Activated T-cell treated with anti-CD3 and anti-CD28 coated beads, Interleukin-2, amount 50 U/mL, for 24 hours (primary cell): ENCODE measurements around the gene TLE5.
"Not testable (repeated sequence)": the region's sequence is repeated elsewhere in the genome, so short reads cannot be mapped to it uniquely, and the experiment has no call there.

ENCODE experiments used
- DNase-seq: peaks from one replicate; pipeline ENCODE4 v3.0.0-alpha.2; 2020
- H3K27ac Mint-ChIP-seq: 2 replicates; pipeline ENCODE4 v1.8.0; 2020; ENCODE audit warnings: mild to moderate bottlenecking, mixed read lengths
- H3K27me3 Mint-ChIP-seq: 2 replicates; pipeline ENCODE4 v1.8.0; 2020; ENCODE audit warnings: mixed read lengths
- H3K36me3 Mint-ChIP-seq: 2 replicates; pipeline ENCODE4 v1.8.0; 2020; ENCODE audit warnings: low read depth, mixed read lengths
- H3K4me1 Mint-ChIP-seq: 2 replicates; pipeline ENCODE4 v1.8.0; 2020; ENCODE audit warnings: low read depth, mixed read lengths
- H3K4me3 Mint-ChIP-seq: 2 replicates; pipeline ENCODE4 v1.8.0; 2020; ENCODE audit warnings: mild to moderate bottlenecking, moderate library complexity, mixed read lengths
- H3K9me3 Mint-ChIP-seq: 2 replicates; pipeline ENCODE4 v1.8.0; 2020; ENCODE audit warnings: mixed read lengths

Gene TLE5

DNA sequence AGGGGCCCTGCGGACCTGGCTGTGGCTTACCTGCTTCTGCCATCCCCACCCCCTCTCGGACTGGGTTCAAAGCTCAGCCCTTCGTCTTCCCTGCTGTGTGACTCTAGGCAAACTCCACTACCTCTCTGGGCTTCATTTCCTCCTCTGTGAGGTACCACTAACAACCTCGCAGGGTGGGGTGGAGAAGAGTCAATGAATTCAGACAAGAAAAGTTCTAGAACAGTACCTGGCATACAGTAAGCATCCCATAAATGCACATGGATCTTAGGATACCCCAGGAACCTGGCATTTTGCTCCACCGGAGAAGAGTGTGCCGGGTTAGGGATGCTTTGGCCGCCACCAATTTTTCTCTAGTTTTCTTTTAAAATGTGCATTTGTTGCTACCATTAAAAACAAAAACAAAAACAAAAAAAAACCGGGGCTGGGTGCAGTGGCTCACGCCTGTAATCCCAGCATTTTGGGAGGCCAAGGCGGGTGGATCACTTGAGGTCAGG is 3.4 kb downstream of the TLE5 start:
- peaks cover 68% of the 10 kb centered on the region for H3K36me3 Mint-ChIP-seq

DNA sequence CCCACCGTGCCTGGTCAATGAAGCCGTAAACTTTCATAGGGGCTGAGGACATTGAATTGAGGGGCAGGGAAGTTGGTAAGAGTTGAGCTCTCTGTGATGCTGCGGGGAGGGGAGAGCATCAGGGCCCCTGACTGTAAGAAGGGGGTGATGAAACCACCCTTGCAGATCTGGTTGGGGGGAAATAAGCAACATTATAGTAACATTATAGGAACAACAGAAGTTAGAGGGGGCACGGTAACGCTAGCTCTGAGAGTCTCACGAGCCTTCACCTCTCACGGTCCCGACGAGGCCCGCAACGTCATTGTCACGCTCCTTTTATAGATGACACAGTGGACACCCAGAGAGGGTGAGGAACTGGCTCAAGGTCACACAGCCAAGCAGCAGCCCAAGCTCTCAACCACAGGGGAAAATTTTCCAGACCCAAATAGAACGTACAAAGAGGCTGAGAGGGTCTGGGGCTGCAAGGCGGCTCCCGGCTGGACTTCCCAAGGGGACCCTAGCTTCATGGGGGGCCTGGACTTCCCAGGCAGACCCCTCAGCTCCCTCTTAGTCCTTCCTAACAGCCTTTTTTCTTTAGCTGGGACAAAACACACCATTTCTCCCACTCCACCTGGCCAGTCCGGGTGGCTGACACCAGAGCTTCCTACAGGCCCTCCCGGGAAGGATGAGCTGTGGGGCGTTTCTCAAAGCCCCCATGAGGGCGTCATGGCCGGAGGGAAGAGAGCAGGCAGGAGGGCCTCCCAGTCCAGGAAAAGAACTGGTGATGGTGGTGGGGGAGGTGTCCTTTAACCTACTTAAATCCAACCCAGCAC is 4.1 kb downstream of the TLE5 start:
- DNase-seq: no peak
- no peaks in the 10 kb centered on the region for H3K27me3 Mint-ChIP-seq
- peak overlapping the region; percentile 88 for H3K27ac Mint-ChIP-seq
- H3K4me3 Mint-ChIP-seq: no peak overlapping the region
- H3K9me3 Mint-ChIP-seq: no peaks in the 10 kb centered on the region
- H3K4me1 Mint-ChIP-seq: peaks cover 57% of the 10 kb centered on the region
- H3K36me3 Mint-ChIP-seq: peaks cover 74% of the 10 kb centered on the region

More for the DNA sequence above, 3.4 kb downstream of the TLE5 start:
- Mint-ChIP-seq H3K27me3 (no peaks in the 10 kb centered on the region), H3K4me1 (peaks cover 60% of the 10 kb centered on the region), H3K9me3 (no peaks in the 10 kb centered on the region), H3K4me3 (no peak overlapping the region), H3K27ac (peak overlapping the region; percentile 88)
- DNase-seq: no peak

DNA sequence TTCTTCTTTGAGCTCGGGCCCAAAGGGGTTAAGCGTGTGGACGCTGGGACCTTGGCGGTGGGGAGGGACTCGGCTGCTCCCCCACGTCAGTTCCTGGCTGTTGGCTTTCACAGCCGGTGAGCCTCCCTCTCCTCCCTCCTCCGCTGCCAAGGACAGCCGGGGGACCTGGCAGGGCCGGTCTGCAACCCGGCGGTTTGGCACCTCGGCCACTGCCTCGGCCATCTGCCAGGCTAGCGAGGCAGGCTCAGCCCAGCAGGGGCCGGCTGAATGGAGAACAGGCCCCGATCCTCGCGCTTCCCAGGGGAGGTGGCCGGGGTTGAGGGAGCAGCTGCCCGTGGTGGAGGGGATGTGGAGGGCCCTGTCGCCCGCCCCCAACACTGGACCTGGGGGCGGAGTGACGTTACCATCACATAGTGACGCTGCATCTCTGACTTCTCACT is 5.0 kb downstream of the TLE5 start:
- Mint-ChIP-seq H3K9me3 (no peaks in the 10 kb centered on the region), H3K27me3 (no peaks in the 10 kb centered on the region), H3K4me3 (no peak overlapping the region), H3K4me1 (peaks cover 57% of the 10 kb centered on the region), H3K36me3 (peaks cover 78% of the 10 kb centered on the region), H3K27ac (peak overlapping the region; percentile 88)
- no peak for DNase-seq

DNA sequence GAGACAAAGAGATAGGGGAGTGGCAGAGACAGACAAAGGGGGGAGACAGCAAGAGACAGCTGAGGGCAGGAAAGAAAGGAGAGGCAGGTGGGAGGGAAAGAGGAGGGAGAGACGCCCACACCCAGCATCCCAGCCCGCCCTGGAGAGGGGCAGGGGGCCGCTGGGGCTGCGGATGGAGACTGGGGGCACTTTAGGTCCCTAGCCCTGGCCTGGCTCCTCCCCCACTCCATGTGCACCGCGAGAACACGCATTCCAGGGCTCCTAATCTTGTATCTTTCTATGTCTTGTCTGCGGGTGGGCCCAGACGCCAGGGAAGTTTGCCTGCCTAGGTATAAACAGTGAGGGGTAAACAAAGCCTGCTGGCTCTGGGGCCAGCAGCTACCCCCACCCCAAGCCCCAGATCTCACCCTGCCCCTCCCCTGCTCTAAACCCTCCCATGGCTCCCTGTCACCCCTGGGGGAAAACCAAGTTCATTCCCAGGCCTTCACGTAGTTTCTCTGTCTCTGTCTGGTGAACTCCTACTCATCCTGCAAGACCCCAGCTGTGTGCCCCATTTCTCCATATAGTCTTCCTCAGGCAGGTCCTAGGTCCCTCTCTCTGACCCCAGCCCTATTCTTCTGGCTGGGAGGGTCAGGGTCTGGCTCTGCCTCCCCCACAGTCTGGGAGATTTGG is 5.7 kb downstream of the TLE5 start:
- peaks cover 78% of the 10 kb centered on the region for H3K36me3 Mint-ChIP-seq
- H3K4me1 Mint-ChIP-seq: peaks cover 57% of the 10 kb centered on the region

DNA sequence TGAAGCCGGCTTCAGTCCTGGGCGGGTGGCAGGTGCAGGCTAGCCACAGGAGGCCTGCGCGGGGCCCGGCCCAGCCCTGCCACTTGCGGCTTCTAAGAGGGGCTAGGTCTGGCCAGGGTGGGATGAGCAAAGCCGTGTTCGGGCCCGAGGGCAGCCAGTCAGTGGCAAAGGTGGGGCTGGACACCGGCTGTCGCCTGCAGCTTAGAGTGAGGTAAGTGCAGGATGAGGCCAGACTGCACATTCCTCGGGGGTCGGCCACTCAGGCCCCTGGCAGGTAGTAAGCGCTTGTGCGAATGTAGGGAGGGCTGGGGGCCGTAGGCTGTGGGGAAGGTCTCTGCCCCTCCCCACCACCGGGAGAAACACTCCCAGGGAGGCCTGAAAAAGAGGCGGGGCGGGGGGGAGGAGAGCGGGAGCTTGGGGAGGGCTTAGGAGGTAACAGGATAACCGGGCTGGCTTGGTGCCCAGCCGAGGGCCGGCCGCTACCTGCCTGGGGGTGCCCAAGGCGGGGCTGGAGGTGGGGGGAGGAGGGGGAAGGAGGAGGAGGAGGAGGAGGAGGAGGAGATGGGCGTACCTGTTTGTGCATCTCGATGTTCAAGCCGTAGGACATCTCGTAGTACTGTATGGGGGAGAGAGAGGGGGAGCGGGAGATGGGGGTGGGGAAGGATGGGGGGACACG is 6.4 kb downstream of the TLE5 start:
- no peak for DNase-seq
- Mint-ChIP-seq H3K27ac (no peak overlapping the region), H3K4me3 (no peak overlapping the region), H3K9me3 (no peaks in the 10 kb centered on the region), H3K4me1 (peaks cover 55% of the 10 kb centered on the region), H3K27me3 (no peaks in the 10 kb centered on the region), H3K36me3 (peaks cover 76% of the 10 kb centered on the region)

More for the DNA sequence above, 5.7 kb downstream of the TLE5 start:
- DNase-seq: no peak
- Mint-ChIP-seq H3K27ac (peak overlapping the region; percentile 56), H3K27me3 (no peaks in the 10 kb centered on the region), H3K4me3 (no peak overlapping the region), H3K9me3 (no peaks in the 10 kb centered on the region)

DNA sequence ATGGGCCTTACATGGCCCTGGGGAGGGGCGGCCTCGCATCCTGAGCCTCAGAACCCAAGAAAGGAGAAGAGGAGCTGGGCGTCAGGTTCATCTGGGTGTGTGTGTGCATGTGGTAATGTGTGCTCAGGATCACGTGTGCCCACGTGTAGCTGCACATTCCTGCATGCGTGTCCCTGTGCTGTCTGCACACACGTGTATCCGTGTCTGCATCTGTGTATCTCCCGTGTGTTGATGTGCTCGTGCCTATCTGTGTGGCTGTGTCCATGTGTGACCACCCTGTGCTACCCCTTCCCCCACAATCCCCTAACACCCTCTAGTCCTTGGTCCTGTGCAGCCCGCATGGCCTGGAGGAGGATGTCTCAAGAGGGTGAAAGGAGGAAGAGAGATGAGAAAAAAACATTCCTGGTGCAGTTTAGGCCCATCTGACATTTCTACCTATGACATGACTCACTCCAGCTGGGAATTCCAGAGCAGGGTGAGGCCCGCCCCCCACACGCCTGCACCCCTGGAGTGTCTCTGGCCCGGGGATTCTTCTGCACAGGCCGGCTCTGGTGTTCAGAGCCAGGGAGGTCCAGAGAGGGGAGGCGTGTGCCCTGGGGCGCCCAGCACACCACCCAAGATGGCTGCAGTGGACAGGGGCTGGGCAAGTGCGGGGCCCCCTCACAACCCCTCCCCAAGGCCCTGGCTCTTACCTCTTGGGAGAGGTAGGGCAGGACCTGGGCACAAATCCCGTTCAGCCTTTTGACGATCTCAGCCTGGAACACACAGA is 7.1 kb downstream of the TLE5 start:
- Mint-ChIP-seq H3K27ac (peak overlapping the region; percentile 49), H3K9me3 (no peaks in the 10 kb centered on the region), H3K4me1 (peaks cover 50% of the 10 kb centered on the region), H3K36me3 (peaks cover 69% of the 10 kb centered on the region), H3K4me3 (no peak overlapping the region), H3K27me3 (no peaks in the 10 kb centered on the region)
- no peak for DNase-seq

DNA sequence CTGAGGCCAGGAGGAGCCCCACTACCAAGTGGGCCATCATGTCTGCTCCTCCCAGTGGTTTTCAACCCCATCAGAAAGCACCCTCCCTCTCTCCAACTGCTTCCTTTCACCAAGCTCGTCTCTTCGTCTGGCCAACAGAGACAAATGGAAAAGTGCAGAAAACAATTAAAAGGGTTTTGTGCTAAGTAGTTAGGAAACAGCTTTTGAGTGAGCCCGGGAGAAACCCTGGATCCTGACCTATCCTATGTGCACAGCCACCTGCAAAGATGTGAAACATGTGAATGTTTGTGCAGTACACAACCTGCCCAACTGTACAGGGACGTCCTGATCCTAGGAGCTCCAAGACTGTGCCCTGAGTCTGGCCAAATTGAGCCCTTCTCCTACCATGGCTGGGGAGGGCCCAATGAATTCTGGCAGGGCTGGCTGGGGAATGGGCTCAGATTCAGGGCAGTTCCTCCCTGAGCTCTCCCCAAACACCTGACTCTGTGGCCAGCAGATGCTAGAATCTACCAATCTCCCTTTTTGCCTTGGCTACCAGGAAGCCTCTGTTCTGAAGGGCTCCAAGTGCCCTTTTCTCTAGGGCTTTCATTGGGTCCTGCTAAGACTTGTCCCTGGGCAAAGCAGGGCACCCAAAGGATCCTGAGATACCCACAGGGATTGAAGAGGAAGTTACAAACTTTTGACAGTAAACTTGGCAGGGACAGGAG is 7.9 kb downstream of the TLE5 start:
- no peaks in the 10 kb centered on the region for H3K27me3 Mint-ChIP-seq
- peaks cover 43% of the 10 kb centered on the region for H3K4me1 Mint-ChIP-seq
- H3K4me3 Mint-ChIP-seq: no peak overlapping the region
- peaks cover 61% of the 10 kb centered on the region for H3K36me3 Mint-ChIP-seq
- no peaks in the 10 kb centered on the region for H3K9me3 Mint-ChIP-seq
- no peak for DNase-seq
- H3K27ac Mint-ChIP-seq: peak overlapping the region; percentile 49

DNA sequence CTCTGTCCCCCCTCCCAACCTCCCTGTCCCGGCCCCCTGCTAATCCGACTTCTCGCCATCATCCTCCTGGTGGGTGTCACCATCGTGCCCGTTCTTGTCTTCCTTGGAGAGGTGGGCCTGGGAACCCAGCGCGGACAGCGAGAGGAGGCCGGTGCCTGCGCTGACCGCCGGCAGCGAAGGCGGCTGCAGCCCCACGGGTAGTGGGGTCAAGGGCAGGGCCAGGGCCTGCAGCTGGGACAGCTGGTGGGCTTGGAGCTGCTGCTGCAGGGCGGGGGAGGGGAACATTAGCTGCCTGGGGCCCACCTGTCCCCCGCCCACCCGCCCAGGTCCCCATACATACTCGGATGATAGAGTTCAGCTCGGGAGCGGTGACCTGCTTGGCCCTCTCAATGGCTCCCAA is 8.5 kb downstream of the TLE5 start:
- DNase-seq: no peak
- Mint-ChIP-seq H3K27me3 (no peaks in the 10 kb centered on the region), H3K4me1 (peaks cover 42% of the 10 kb centered on the region), H3K27ac (no peak overlapping the region), H3K9me3 (no peaks in the 10 kb centered on the region), H3K4me3 (no peak overlapping the region), H3K36me3 (peaks cover 55% of the 10 kb centered on the region)

DNA sequence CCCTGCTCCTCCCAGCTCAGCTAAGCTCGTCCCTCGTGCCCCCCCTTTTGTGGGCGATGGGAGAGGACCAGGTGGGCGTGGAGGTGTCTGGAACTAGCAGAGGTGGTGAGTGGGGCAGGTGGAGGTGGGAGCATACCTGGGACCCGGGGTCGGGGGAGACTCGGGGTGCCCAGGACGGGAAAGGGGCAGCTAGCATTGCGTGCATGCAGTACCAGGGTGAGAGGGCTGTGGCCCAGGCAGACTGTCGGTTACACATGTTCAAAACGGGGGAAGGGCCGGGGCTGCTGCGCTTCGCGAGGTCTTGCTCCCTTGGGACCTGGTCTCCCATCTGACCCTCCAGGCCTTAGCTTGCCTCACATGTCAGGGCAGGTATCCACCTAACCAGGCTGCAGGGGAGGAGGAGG is 9.1 kb downstream of the TLE5 start:
- H3K36me3 Mint-ChIP-seq: peaks cover 49% of the 10 kb centered on the region
- no peak for DNase-seq

DNA sequence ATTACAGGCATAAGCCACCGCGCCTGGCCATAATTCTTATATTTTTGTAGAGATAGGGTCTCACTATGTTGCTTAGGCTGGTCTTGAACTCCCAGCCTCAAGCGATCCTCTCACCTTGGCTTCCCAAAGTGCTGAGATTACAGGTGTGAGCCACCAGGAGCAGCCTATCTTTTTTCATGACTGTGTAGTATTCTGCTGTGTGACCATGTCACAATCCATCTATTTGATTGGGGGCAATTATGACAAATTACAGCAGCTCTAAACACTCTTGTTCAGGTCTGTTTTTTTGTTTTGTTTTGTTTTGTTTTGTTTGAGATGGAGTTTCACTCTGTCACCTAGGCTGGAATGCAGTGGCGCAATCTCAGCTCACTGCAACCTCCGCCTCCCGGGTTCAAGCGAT is 12.3 kb downstream of the TLE5 start:
- H3K4me3 Mint-ChIP-seq, H3K27me3 Mint-ChIP-seq, H3K9me3 Mint-ChIP-seq, DNase-seq, H3K27ac Mint-ChIP-seq: not testable (repeated sequence)
- H3K4me1 Mint-ChIP-seq: peaks cover 25% of the 10 kb centered on the region
- peaks cover 23% of the 10 kb centered on the region for H3K36me3 Mint-ChIP-seq

More for the DNA sequence above, 9.1 kb downstream of the TLE5 start:
- no peak overlapping the region for H3K4me3 Mint-ChIP-seq
- H3K9me3 Mint-ChIP-seq: no peaks in the 10 kb centered on the region
- peaks cover 36% of the 10 kb centered on the region for H3K4me1 Mint-ChIP-seq
- no peak overlapping the region for H3K27ac Mint-ChIP-seq
- no peaks in the 10 kb centered on the region for H3K27me3 Mint-ChIP-seq

DNA sequence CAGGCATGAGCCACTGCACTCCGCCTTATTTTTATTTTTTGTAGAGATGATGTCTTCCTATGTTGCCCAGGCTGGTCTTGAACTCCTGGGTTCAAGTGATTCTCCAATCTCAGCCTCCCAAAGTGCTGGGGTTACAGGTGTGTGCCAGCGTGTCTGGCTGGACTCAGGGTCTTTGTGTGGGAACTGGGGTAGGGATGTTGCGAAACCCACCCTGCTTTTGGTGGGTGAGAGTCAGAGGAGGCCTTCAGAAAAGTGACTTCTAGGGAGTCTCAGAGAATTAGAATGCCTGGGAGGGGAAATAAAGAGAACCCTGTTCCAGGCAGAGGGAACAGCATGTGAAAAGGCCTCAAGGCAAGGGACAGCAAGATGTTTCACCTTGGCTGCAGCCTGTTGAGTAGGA is 13.2 kb downstream of the TLE5 start:
- no peak overlapping the region for H3K4me3 Mint-ChIP-seq
- H3K36me3 Mint-ChIP-seq: peaks cover 14% of the 10 kb centered on the region
- no peaks in the 10 kb centered on the region for H3K9me3 Mint-ChIP-seq
- H3K4me1 Mint-ChIP-seq: peaks cover 16% of the 10 kb centered on the region
- no peaks in the 10 kb centered on the region for H3K27me3 Mint-ChIP-seq
- H3K27ac Mint-ChIP-seq: no peak overlapping the region
- DNase-seq: no peak

DNA sequence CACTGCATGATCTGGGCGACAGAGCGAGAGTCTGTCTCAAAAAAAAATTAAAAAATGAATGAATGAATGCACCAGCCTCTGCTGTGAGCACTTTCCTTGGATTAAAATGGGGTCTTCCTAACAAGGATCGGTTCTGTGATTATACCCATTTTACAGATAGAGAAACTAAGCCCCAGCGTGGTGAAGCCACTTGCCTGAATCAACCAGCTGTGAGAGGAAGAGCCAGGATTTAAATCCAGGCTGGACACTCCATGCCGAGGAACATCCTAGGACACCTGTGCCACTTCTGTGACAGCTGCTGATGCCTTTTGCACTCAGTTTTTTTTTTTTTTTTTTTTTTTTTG is 14.1 kb downstream of the TLE5 start:
- no peaks in the 10 kb centered on the region for H3K9me3 Mint-ChIP-seq
- H3K27ac Mint-ChIP-seq: no peak overlapping the region
- peaks cover 12% of the 10 kb centered on the region for H3K4me1 Mint-ChIP-seq
- DNase-seq: no peak
- no peak overlapping the region for H3K4me3 Mint-ChIP-seq
- peaks cover 6% of the 10 kb centered on the region for H3K36me3 Mint-ChIP-seq
- no peaks in the 10 kb centered on the region for H3K27me3 Mint-ChIP-seq

DNA sequence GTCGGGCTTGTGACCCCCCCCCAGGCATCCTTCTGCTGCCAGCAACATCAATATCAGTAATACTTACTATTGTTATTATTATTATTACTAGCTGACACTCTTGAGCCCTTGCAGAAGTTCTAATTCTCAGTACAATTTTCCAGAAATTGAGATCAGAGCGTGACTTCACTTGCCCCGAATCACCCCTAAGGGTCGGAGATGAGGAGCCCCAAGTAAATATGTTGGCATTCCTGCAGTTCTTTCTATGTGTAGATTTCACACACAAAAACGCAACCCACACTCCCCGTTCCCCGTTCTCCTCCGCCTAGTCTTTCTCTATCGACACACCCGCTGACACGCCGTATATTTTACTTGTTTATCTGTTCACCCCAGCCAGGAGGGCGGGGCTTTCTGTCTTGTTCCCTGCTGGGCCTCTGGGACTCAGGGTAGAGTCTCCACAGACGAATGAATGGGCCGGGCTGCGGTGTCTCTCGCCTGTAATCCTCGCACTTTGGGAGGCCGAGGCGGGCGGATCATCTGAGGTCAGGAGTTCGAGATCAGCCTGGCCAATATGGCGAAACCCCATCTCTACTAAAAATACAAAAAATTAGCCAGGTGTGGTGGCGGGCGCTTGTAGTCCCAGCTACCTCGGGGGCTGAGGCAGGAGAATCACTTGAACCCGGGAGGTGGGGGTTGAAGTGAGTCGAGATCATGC is 14.7 kb downstream of the TLE5 start:
- H3K27ac Mint-ChIP-seq: peak overlapping the region; percentile 72
- H3K9me3 Mint-ChIP-seq: no peaks in the 10 kb centered on the region
- DNase-seq: peak; percentile 72
- peaks cover 10% of the 10 kb centered on the region for H3K4me1 Mint-ChIP-seq
- no peaks in the 10 kb centered on the region for H3K27me3 Mint-ChIP-seq
- H3K36me3 Mint-ChIP-seq: peaks cover 2% of the 10 kb centered on the region
- H3K4me3 Mint-ChIP-seq: peak overlapping the region; percentile 71
